RWPE2 (cell line): ENCODE data around the gene RUBCN.
A peak's percentile ranks its signal among the peaks of the same experiment; 100 is the strongest.

Experiments
- ATAC-seq: fragments of 200-7000 bp; cut with Tn5 transposase; 3 replicates; pipeline ENCODE4 v1.9.1; 2021; ENCODE audit warnings: low read depth
- DNase-seq: peaks from one replicate; pipeline ENCODE4 v3.0.0-alpha.2; 2020; ENCODE audit warnings: low spot score
- H3K27ac ChIP-seq: fragments of 450-650 bp; 2 replicates; pipeline ENCODE4 v1.5.1; 2017; ENCODE audit warnings: mild to moderate bottlenecking; ENCODE audit not compliant: poor library complexity, severe bottlenecking
- H3K27me3 ChIP-seq: fragments of 250-450 bp; sonication (Bioruptor Pico); 2 replicates; pipeline ENCODE4 v1.5.1; 2021; ENCODE audit warnings: mild to moderate bottlenecking, moderate library complexity; ENCODE audit not compliant: insufficient read depth, poor library complexity, severe bottlenecking
- H3K36me3 ChIP-seq: fragments of 250-450 bp; sonication (Bioruptor Pico); 2 replicates; pipeline ENCODE4 v1.5.1; 2020; ENCODE audit warnings: low read depth, mild to moderate bottlenecking, moderate library complexity
- H3K4me1 ChIP-seq: fragments of 250-450 bp; sonication (Bioruptor Pico); 2 replicates; pipeline ENCODE4 v1.5.1; 2021; ENCODE audit warnings: mild to moderate bottlenecking, moderate library complexity; ENCODE audit not compliant: insufficient read depth, poor library complexity, severe bottlenecking
- H3K4me3 ChIP-seq: fragments of 250-450 bp; sonication (Bioruptor Pico); 2 replicates; pipeline ENCODE4 v1.5.1; 2021; ENCODE audit warnings: mild to moderate bottlenecking, moderate library complexity; ENCODE audit not compliant: severe bottlenecking
- H3K9me3 ChIP-seq: fragments of 250-450 bp; sonication (Bioruptor Pico); 2 replicates; pipeline ENCODE4 v1.5.1; 2021; ENCODE audit warnings: mild to moderate bottlenecking, moderate library complexity; ENCODE audit not compliant: severe bottlenecking
- CTCF ChIP-seq: fragments of 450-650 bp; IDR thresholded peaks from one replicate; pipeline ENCODE4 v1.5.1; 2017; ENCODE audit warnings: mild to moderate bottlenecking, moderate library complexity; ENCODE audit not compliant: poor library complexity, severe bottlenecking

The RUBCN gene

GRCh38 chr3:197746801-197747237 lies 10.1 kb upstream of the RUBCN start:
- Histone ChIP-seq H3K4me1 (no peaks in the 10 kb centered on the region), H3K27ac (no peak overlapping the region), H3K4me3 (no peak overlapping the region), H3K9me3 (no peaks in the 10 kb centered on the region), H3K27me3 (no peaks in the 10 kb centered on the region), H3K36me3 (no peaks in the 10 kb centered on the region)
- DNase-seq = no peak
- no peak for ATAC-seq
- no peak for TF ChIP-seq CTCF

- H3K9me3 ChIP-seq = no peaks in the 10 kb centered on the region
- DNase-seq (no peak), ATAC-seq (no peak)
- H3K36me3 ChIP-seq = no peaks in the 10 kb centered on the region
- H3K4me1 ChIP-seq = no peaks in the 10 kb centered on the region
- H3K27me3 ChIP-seq = no peaks in the 10 kb centered on the region
- no peak for TF ChIP-seq CTCF
- H3K4me3 ChIP-seq = no peak overlapping the region
- H3K27ac ChIP-seq = no peak overlapping the region
Measured at GRCh38 chr3:197746209-197746608, 9.5 kb upstream of the RUBCN start.

- ATAC-seq (0 out of 3 replicates have a peak, but pooled peaks have one; percentile 23), DNase-seq (no peak)
- Histone ChIP-seq H3K4me3 (no peak overlapping the region), H3K4me1 (no peaks in the 10 kb centered on the region), H3K9me3 (no peaks in the 10 kb centered on the region), H3K27ac (no peak overlapping the region), H3K27me3 (no peaks in the 10 kb centered on the region), H3K36me3 (no peaks in the 10 kb centered on the region)
- TF ChIP-seq CTCF = no peak
Measured at GRCh38 chr3:197742787-197743186, 6.1 kb upstream of the RUBCN start.

GRCh38 chr3:197737749-197738462 lies 1.2 kb upstream of the RUBCN start:
- no peak for TF ChIP-seq CTCF
- Histone ChIP-seq H3K9me3 (no peaks in the 10 kb centered on the region), H3K4me1 (peaks cover 3% of the 10 kb centered on the region), H3K27ac (no peak overlapping the region), H3K27me3 (no peaks in the 10 kb centered on the region), H3K4me3 (peak overlapping the region; percentile 91), H3K36me3 (no peaks in the 10 kb centered on the region; the same call in 1 of the 2 replicates)
- no peak for ATAC-seq
- DNase-seq = no peak

GRCh38 chr3:197737319-197737649 lies 580 bp upstream of the RUBCN start:
- Histone ChIP-seq H3K4me3 (peak overlapping the region; percentile 91), H3K36me3 (no peaks in the 10 kb centered on the region; the same call in 1 of the 2 replicates), H3K27ac (peak overlapping the region; percentile 44), H3K27me3 (no peaks in the 10 kb centered on the region), H3K4me1 (peaks cover 3% of the 10 kb centered on the region), H3K9me3 (no peaks in the 10 kb centered on the region)
- 0 out of 3 replicates have a peak, but pooled peaks have one; percentile 5 for ATAC-seq
- no peak for DNase-seq
- no peak for TF ChIP-seq CTCF
